Muscle of leg (tissue), 11 donors: Measurements from ENCODE around the gene PTPN2. TPM values are rescaled to one million over a fixed set of nuclear protein-coding genes. Genes with fewer than 3 reads are reported as not detected.

Experiments used
- DNase-seq: peaks from one replicate; pipeline ENCODE4 v3.0.0; 2013
- H3K27ac ChIP-seq: one replicate; pipeline ENCODE4 v1.5.1; 2013; ENCODE audit warnings: mild to moderate bottlenecking, low read length, control low read depth
- H3K27me3 ChIP-seq: one replicate; pipeline ENCODE4 v1.6.1; 2013; ENCODE audit warnings: low read length; ENCODE audit not compliant: control insufficient read depth, insufficient read depth
- H3K36me3 ChIP-seq: one replicate; pipeline ENCODE4 v1.6.1; 2013; ENCODE audit warnings: low read length; ENCODE audit not compliant: control insufficient read depth, insufficient read depth
- H3K4me1 ChIP-seq: one replicate; pipeline ENCODE4 v1.6.1; 2013; ENCODE audit warnings: low read length; ENCODE audit not compliant: control insufficient read depth, insufficient read depth
- H3K4me3 ChIP-seq: one replicate; pipeline ENCODE4 v1.5.1; 2013; ENCODE audit warnings: low read length, control low read depth
- H3K9me3 ChIP-seq: replicated peaks from 2 replicates; pipeline ENCODE4 v1.6.1; 2013; ENCODE audit warnings: low read depth, low read length; ENCODE audit not compliant: control insufficient read depth
- WGBS: methylation state at CpG from one replicate; pipeline ENCODE4 v1.1.5; 2013; ENCODE audit warnings: missing lambda C conversion rate; ENCODE audit not compliant: insufficient coverage; 5-methylcytosine and 5-hydroxymethylcytosine counted together
- polyA plus RNA-seq, 8 donors: library from polyadenylated mRNA; unstranded; fragments of 120-200 nt; gene quantifications; one replicate each; pipeline versions ENCODE4 v1.2.1 to v1.2.3, GENCODE V29; 2013; ENCODE audit warnings: inconsistent platforms in 1 of 8, low replicate concordance in 1 of 8; ENCODE audit not compliant: insufficient read length in 8 of 8, insufficient read depth in 1 of 8
- total RNA-seq: library from RNA; stranded (reverse); fragments of 120-200 nt; gene quantifications from one replicate; pipeline ENCODE4 v1.2.4, GENCODE V29; 2013

Gene PTPN2
- total and polyA plus RNA-seq, 9 donors = 22.7 to 34.1 (median 27.7) TPM

DNA sequence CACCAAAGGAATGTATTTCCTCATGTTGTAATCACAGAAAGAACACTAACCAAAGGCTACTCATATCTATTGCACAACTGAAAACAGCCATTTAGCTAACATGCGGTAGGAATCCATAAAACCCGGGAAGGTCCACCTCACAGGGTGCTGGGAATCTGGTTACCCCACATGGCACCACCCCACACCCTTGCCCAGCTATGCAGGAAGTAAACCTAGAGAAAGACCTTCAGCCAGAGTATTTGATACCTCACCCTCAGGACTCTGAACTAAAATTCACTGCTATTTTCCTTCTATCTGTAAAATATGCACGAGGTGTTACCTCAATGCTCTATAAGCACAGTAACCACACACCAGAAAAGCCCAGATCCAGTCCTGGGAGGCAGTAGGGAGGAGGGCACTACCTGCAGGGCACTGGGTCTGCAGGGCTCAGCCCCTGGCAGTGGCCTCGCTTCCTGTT is 45.8 kb downstream of the PTPN2 start:
- no peak for DNase-seq
- 79% methylated on average over 2 of the region's 4 CpGs for WGBS

DNA sequence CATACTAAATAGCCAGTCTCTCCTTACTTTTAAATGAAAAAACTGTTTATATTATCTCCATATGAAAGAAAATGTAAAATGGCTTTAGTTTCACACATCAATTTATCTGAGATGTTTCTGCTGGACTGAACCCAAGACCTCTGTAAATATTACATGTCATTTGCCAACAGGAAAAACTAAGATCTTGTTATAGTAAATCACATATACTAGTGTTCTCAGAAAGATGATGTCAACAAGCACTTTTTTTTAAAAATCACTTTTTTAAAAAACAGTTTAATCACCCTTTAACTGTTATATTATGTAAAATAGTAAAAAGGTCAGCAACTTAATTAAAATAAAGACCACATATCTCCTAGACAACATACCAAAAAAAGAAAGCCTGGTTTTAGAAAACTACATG is 46.3 kb downstream of the PTPN2 start:
- H3K27ac ChIP-seq = no peak overlapping the region
- DNase-seq = no peak
- no peak overlapping the region for H3K4me3 ChIP-seq
- H3K9me3 ChIP-seq = no peaks in the 10 kb centered on the region
- H3K27me3 ChIP-seq = no peaks in the 10 kb centered on the region
- peaks cover 15% of the 10 kb centered on the region for H3K36me3 ChIP-seq
- H3K4me1 ChIP-seq = peaks cover 2% of the 10 kb centered on the region

More for the DNA sequence above, 45.8 kb downstream of the PTPN2 start:
- H3K4me3 ChIP-seq = no peak overlapping the region
- H3K27me3 ChIP-seq = no peaks in the 10 kb centered on the region
- peak overlapping the region; percentile 48 for H3K27ac ChIP-seq
- H3K9me3 ChIP-seq = no peaks in the 10 kb centered on the region
- peaks cover 2% of the 10 kb centered on the region for H3K4me1 ChIP-seq
- peaks cover 14% of the 10 kb centered on the region for H3K36me3 ChIP-seq

DNA sequence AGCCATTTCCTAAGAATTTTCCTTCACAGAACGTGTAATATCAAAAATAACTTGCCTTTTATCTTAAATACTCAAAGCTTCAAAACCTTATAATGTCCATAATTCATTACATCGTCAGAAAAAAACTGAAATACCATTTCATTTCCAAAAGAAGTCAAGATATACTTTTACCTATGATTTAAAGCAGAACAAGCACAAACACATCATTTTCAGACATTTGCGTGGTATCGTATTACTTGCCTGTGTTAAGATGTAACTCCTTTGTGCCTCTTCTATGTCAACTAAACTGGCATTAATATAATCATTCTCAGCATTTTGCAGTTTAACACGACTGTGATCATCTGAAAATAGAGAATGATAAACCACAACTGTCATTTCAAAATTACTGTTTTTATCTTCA is 47.5 kb downstream of the PTPN2 start:
- Histone ChIP-seq H3K27ac (no peak overlapping the region), H3K4me1 (peaks cover 2% of the 10 kb centered on the region), H3K4me3 (no peak overlapping the region), H3K27me3 (no peaks in the 10 kb centered on the region), H3K36me3 (peaks cover 15% of the 10 kb centered on the region), H3K9me3 (no peaks in the 10 kb centered on the region)
- WGBS = 100% methylated on average over 2 of the region's 5 CpGs
- no peak for DNase-seq

DNA sequence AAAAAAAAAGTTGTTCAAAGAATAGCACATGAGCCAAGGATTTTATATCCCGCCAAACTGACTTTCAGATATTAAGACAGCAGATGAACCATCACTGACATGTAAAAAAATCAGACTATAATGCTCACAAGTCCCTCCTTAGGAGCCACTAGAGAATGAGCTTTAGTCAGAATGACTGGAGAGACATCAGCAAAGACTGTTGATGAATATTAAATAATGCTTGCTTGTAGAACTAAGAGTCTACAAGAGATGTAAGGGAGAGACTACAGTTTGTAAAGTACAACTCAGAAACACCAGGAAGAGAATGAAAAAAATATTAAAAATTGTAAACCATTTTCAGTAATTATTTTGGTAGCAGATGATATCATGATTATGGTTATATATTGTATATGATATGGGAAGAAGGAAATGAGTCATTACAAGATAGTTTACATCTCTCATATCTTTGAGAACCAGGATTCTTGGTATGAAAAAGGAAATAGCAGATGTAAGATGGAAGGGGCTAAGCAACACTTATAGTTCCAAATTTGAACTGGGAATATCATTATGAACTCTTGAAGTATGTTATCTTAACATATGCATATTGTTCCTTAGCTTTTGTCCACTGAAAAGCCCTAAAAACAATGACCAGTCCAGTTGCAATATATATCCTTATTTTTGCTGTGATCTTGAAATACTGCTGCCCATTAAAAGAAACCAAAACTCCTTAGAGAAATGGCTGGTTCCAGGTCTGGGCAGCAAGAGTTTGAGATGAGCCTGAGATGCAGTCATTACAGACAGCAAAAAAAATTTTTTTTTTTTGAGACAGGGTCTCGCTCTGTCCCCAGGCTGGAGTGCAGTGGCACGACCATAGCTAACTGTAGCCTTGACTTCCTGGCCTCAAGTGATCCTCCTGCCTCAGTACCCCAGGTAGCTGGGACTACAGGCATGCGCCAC is 55.7 kb downstream of the PTPN2 start:
- H3K4me3 ChIP-seq = no peak overlapping the region
- WGBS = 90% methylated on average over 2 of the region's 4 CpGs
- DNase-seq = no peak
- no peaks in the 10 kb centered on the region for H3K27me3 ChIP-seq
- no peak overlapping the region for H3K27ac ChIP-seq
- peaks cover 10% of the 10 kb centered on the region for H3K9me3 ChIP-seq
- no peaks in the 10 kb centered on the region for H3K4me1 ChIP-seq
- H3K36me3 ChIP-seq = peaks cover 19% of the 10 kb centered on the region

DNA sequence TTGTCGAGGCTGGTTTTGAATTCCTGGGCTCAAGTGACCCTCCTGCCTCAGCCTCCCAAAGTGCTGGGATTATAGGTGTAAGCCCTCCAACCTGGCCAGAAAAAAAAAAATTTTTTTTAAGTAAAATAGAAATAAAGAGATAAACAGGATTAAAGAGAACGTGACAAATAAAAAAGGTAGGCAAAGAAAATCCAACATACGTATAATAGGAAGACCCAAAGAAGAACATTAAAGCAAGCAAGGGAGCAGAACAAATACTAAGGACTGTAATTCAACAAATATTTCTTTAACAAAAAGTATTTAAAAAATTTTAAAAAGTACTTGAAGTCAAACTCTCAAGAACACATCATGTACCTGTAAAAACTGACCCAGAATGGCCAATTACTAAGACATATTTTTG is 56.4 kb downstream of the PTPN2 start:
- no peak overlapping the region for H3K27ac ChIP-seq
- no peak overlapping the region for H3K4me3 ChIP-seq
- no peaks in the 10 kb centered on the region for H3K27me3 ChIP-seq
- WGBS = no CpG with 5 or more reads among the region's 3 CpGs
- peaks cover 10% of the 10 kb centered on the region for H3K9me3 ChIP-seq
- DNase-seq = no peak
- no peaks in the 10 kb centered on the region for H3K4me1 ChIP-seq
- peaks cover 15% of the 10 kb centered on the region for H3K36me3 ChIP-seq

DNA sequence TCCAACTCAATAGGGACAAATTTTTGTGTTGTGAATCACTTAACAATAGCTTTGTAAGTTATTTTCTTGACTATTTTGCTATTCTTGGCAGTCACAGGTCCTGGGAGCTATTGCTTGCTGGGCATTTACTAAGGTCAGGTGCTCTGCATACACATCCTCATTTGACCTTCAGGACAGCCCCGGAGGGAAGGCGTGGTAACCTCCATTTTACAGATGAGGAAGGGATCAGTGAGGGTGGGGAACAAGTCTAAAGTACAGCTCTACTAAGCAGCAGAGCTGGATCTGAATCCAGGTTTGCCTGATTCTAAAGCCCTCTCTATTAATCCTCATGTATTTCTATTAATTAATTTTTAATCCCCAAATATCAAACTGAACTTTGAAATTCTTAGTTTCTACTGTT is 58.8 kb downstream of the PTPN2 start:
- H3K27ac ChIP-seq = no peak overlapping the region
- no CpG with 5 or more reads among the region's 2 CpGs for WGBS
- H3K27me3 ChIP-seq = no peaks in the 10 kb centered on the region
- peaks cover 10% of the 10 kb centered on the region for H3K9me3 ChIP-seq
- no peak for DNase-seq
- no peak overlapping the region for H3K4me3 ChIP-seq
- H3K36me3 ChIP-seq = peaks cover 15% of the 10 kb centered on the region
- no peaks in the 10 kb centered on the region for H3K4me1 ChIP-seq

DNA sequence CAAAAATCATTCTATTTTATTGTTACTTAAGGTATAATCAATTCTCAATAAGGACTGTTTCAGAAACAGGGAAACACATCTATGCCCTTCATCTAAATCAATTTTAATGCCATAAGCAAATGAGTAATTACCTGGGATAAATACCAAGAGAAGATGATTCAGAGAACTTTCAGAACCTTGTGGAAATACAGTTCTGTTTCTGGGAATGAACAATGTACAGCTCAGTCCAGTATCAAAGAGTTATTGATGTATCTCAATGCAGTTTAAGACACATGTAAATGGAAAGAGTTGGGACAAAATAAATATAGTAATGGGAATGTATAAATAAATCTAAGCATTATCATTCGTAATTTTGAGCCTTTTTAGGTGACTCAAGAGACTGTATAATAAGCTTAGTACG is 60.1 kb downstream of the PTPN2 start:
- Histone ChIP-seq H3K27ac (no peak overlapping the region), H3K9me3 (peaks cover 10% of the 10 kb centered on the region), H3K27me3 (no peaks in the 10 kb centered on the region), H3K4me3 (no peak overlapping the region), H3K36me3 (peaks cover 11% of the 10 kb centered on the region), H3K4me1 (no peaks in the 10 kb centered on the region)
- 100% methylated on average over 2 of the region's 2 CpGs for WGBS
- DNase-seq = no peak

DNA sequence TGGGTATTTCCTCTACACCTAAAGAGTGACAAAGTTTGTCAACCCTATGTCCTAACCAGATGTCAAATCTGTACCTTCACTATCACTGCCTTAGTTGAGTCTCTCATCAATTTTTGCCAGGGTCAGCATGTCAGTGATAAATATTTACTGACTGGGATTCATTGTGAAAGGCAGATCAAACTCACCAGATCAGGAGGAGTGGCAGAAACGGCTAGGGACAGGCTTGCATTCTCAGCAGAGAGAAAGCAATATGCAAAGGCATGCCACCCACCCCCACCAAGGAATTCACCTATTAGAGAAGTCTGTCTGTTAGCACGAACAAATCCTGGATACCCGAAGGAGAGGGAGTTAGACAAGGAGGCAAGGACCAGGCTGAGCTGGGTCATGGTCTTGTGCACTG is 62.6 kb downstream of the PTPN2 start:
- Histone ChIP-seq H3K27me3 (no peaks in the 10 kb centered on the region), H3K4me3 (no peak overlapping the region), H3K36me3 (peaks cover 8% of the 10 kb centered on the region), H3K9me3 (no peaks in the 10 kb centered on the region), H3K27ac (no peak overlapping the region), H3K4me1 (no peaks in the 10 kb centered on the region)
- no CpG with 5 or more reads among the region's 3 CpGs for WGBS
- DNase-seq = no peak

DNA sequence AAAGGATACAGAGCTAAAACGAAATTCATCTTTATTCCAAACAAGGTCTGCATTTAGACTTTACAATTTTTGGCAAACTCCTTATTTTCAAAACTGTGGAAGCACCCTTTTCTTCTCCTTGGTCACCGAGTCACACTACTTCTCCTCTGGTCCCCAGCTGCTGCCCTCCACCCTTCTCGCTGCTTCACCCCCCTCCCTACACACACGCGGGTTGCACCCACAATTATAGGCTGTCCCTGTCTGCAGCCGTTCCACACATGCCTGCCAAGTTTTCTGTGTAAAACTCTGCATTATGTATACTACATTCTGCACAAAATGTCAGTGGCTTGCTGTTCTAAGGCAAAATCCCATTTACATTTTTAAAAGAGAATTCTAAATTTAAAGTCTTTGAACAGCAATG is 63.5 kb downstream of the PTPN2 start:
- no peaks in the 10 kb centered on the region for H3K27me3 ChIP-seq
- no peak overlapping the region for H3K27ac ChIP-seq
- no peaks in the 10 kb centered on the region for H3K9me3 ChIP-seq
- peak; percentile 55 for DNase-seq
- peaks cover 11% of the 10 kb centered on the region for H3K36me3 ChIP-seq
- WGBS = 24% methylated on average over 6 of the region's 6 CpGs
- no peaks in the 10 kb centered on the region for H3K4me1 ChIP-seq
- no peak overlapping the region for H3K4me3 ChIP-seq

DNA sequence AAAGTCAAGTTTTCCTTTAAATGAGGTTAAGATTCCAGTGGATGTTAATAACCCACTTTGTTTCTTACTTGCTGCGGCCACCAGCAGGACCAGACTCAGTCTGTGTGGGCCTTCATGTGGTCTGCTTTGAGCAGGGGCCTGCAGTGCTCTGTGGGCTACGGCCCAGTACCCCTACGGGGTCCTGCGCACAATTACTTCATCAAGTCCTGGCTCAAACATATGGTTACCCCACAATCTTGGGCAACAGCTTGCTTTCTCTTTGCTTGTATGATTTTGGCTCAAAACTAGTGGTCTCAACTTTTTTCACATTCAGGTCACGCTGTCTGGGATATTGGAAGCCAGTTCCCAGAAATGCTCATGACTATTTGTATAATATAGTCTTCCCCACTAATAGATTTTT is 64.2 kb downstream of the PTPN2 start:
- Histone ChIP-seq H3K4me3 (no peak overlapping the region), H3K27ac (no peak overlapping the region), H3K27me3 (no peaks in the 10 kb centered on the region), H3K36me3 (peaks cover 8% of the 10 kb centered on the region), H3K4me1 (no peaks in the 10 kb centered on the region), H3K9me3 (no peaks in the 10 kb centered on the region)
- 42% methylated on average over 2 of the region's 5 CpGs for WGBS
- no peak for DNase-seq
